ENCODE results near the gene PRKCA.
"Not testable (repeated sequence)": the region's sequence is repeated elsewhere in the genome, so short reads cannot be mapped to it uniquely, and the experiment has no call there.

The PRKCA gene

DNA sequence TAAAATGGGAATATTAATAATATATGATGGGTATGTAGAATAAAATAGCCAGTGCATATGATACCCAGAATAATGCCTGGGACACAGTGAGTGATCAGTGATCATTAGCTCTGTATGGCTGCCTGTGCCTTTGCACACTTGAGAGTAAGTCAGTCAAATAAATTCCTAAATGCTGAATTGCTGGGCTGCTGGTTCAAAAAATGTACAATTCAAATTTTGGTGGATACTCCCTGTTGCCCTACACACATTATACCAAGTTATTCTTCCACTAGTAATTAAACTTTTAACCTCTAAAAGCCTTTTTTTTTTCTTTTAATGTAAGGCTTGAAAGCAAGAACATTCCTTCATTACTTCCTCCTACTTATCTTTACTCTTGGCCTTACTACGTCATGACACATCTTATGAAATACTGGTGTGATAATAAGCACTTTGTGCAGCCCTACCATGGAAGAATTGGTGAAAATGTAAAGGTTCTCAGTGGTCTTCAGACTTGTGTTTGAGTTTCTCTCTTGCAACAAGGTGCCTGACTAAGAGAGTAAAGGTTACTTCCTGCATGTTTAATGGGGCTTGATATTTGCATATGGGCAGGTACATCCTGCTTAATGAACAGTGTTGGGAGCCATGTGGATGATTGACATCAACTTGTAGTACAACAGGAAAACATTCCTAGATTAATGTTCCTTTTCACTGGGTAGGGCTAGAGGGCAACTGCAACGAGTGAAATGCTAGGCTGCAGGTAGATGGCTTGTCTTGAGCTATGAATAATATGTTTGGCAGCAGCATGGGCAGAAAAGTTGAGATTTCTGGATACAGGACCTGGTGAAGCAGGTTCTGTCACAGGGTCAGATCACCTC lies 84.3 kb downstream of the PRKCA start:
- DNase-seq (ENCODE audit: low spot score): no peak

DNA sequence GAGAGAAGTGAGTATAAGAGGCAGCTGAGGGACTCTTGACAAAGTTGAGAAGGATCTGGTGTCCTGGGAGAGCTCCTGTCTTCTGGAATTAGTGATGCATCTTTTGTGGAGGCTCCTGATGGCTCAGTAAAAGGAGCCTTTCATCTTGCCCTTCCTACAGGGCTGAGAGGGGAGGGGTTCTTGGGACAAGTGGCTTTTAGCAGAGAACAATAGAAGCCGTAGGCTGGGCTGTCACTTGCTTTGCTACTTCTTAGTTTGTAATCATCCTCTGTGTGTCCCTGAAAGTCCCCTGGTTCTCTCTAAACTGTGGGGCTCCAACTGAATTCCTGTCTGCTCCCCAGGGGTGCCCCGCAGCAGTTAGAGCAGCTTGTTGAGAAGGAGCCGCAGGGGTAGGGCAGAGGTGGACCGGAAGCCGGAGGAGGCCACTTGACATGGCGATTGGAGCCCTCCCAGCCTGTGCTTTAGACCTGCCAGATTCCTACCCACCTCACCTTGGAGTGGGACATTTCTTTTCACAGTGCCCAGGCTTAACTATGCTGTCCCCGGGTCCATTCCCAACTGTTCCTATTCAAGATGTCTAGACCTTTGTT lies 85.1 kb downstream of the PRKCA start:
- DNase-seq (ENCODE audit: low spot score): no peak

DNA sequence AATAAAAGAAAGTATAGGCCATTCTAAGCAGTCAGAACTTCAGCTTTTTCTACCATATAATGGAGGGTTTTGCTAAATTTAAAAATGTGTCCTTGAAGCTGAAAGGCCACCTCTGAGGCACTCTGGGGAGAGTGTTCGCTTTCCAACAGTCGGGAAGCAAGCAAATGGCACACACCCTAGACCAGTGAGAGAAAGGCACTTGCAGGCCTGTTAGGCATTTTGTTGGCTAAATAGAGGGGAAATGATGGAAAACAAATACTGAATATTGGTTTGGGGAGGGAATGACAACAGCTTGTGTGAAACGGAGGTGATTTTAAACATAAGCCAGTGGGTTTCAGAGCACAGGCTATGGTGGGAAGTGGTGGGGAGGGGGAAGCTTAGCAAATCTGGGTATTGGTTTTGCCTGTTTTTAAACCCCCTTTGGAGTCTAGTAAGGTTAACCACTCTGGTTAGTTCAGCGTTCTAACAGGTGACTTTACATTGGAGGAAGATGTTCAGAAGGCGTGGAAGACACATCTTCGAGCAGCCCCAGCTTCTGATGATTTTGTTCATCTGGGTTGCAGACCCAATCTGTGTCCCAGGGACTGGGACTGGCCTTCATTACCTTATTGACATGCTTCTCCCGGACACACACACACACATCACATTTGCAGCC lies 90.5 kb downstream of the PRKCA start:
- no peak for DNase-seq (ENCODE audit: low spot score)

DNA sequence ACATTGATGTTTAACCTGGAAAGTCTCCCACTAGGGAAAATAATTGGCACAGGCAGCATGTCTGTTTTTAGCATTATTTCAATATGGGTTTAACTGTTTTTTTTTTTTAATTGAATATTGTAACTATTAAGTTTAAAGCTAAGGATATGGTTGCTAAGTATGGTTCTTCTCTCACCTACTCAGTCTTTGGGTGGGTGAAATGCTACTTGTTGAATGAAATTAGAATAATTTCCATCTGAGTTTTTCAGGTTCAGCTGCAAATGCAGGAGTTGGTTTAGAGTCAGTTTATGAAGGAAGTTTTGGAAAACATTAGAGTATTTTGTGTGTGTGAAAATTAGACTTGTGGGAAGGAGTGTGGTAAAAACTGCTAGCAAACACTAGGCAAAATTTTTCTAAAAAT lies 93.5 kb downstream of the PRKCA start:
- no peak for DNase-seq (ENCODE audit: low spot score)

DNA sequence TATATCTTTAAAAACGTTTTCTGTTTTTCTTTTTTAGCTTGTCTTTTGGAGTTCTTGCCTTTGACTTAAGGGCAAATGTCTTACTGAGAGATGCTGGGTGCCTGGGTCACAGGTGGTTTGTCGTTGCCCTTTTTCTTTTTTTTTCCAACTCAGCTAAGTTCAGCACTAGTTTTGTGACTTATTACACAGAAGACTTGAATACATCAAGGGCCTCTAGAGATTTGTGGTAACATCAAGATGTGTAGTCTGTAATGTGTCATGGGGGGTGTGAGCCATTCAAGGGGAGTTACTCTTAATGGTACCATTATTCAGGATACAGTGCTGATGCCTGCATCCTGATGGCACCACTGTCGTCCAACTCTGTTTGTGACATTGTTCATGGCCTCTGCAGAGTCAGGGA lies 95.1 kb downstream of the PRKCA start:
- DNase-seq (ENCODE audit: low spot score): no peak

DNA sequence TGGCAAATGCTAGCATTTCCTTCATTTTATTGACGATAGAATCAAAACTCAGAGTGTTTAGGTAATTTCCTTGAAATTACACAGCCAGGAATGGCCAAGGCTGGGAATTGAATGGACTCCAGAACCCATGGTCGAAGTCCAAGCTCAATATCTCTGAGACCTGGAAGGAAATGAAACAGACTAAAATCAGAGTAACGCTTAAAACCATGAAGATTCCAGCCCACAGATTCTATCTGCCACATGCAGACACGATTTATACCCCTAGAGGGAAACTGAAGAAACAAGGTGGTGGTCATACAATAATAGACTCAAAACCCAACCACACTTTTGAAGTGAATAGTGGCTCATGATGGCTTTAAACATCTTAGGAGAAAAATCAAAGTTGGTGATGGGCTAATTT lies 95.6 kb downstream of the PRKCA start:
- DNase-seq (ENCODE audit: low spot score): no peak

DNA sequence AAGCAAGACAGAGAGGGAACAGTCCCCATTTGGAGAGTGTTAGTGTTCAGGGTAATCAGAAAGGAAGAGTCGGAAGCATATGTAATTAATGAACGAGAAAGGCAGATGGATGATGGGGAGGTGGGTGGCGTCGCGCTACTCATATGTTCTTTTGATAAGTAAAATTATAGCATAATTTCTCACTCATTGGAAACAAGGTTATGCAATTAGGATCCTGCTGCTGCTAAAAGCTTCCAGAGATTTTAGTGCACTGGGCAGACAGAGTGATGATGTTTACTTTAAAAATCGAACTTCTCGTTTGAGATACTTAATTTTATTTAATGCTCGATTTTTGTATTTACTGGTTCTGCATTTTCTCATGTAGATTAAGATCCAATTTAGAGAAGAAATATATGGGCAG lies 96.2 kb downstream of the PRKCA start:
- DNase-seq (ENCODE audit: low spot score): no peak

DNA sequence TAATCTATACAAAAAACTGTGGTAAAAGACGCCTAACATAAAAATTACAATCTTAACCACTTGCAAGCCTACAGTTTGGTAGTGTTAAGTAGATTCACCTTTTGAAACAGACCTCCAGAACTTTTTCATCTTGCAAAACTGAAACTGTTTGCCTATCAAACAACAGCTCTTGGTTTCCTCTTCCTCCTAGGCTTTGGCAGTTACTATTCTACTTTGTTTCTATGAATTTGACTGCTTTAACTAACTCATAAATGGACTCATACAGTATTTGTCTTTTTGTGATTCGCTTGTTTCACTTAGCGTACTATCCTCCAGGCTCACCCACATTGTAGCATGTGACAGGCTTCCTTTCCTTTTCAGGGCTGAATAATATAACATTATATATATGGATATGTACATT lies 97.0 kb downstream of the PRKCA start:
- DNase-seq (ENCODE audit: low spot score): no peak

DNA sequence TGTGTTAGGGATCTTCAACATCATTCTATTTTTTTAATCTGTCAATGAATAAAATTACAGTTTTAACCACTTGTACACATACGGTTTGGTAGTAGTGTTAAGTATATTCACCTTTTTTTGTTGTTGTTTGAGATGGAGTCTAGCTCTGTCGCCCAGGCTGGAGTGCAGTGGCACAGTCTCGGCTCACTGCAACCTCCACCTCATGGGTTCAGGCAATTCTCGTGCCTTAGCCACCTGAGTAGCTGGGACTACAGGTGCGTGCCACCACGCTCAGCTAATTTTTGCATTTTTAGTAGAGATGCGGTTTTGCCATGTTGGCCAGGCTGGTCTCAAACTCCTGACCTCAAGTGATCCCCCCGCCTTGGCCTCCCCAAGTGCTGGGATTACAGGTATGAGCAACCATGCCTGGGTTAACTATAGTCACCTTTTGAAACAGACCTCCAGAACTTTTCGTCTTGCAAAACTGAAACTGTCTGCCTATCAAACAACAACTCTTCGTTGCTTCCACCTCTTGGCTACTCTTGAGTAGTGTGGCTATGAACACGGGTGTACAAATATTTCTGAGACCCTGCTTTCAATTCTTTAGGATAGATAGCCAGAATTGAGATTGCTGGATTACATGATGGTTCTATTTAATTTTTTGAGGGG lies 97.8 kb downstream of the PRKCA start:
- DNase-seq (ENCODE audit: low spot score): not testable (repeated sequence)

DNA sequence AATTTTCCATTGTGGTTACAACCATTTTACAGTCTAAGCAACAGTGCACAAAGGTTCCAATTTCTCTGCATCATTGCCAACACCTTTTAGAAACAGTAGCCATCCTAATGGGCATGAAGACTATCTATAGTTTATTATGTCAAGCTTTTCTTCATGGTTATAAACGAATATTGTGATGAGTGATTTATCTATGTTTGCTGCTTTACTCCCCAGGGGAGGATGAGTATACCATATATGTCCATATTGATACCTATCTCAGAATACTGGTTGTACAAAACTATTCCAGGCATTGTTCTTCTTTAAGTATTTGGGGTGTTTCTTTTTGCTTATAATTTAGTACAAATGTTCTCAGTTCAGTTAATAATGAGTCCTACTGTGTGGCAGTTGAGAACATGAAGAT lies 98.3 kb downstream of the PRKCA start:
- DNase-seq (ENCODE audit: low spot score): no peak

DNA sequence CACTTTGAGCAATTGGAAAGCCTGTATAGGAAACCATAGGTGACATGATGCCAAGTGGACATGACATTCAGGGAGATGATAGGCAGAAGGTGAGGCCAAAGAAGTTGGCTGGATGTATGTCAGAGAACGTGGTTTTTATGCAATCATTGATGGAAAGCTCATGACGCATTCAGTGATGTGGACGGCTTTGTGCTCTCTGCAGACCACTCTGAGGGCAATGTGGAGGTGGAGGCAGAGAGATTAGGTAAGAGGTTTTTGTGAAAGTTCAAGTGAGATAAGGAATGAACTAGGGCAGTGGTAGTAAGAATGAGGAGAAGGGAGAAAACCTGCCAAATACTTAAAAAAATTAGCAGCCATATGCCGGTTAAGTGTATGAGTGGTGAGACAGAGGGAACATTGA lies 99.0 kb downstream of the PRKCA start:
- no peak for DNase-seq (ENCODE audit: low spot score)

DNA sequence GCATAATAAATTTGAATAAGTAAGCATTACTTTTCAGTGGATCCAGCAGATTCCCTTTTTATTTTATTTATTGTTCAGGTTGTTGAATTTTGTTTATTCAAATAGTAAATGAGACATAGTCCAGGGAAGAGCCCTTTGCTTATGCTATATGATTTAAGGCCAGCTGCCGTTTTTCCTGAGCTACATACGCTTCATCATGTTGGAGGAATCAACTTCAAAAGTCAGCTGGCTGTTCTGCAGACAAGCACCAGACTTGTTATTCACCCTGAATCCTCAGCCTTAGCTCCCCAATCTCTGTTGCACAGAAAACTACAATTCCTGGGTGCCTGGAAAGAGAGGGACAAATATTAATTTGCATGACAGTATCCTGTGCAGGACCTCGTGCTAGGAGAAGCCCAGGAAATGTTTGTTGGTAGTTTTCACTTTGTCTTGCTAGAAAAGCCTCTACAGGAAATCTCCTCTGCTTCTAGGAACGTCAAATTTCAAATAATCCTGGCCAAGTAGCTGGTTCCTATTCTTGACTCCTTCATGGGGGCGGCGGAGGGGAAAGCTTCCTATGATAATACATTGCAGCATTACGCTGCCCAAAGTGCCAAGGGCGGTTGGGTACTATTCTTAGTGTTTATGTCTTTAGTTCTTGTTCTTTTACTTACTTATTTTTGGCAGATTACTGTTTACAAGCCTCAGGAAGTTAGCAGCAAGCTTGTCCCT lies 101.6 kb downstream of the PRKCA start:
- DNase-seq (ENCODE audit: low spot score): no peak

DNA sequence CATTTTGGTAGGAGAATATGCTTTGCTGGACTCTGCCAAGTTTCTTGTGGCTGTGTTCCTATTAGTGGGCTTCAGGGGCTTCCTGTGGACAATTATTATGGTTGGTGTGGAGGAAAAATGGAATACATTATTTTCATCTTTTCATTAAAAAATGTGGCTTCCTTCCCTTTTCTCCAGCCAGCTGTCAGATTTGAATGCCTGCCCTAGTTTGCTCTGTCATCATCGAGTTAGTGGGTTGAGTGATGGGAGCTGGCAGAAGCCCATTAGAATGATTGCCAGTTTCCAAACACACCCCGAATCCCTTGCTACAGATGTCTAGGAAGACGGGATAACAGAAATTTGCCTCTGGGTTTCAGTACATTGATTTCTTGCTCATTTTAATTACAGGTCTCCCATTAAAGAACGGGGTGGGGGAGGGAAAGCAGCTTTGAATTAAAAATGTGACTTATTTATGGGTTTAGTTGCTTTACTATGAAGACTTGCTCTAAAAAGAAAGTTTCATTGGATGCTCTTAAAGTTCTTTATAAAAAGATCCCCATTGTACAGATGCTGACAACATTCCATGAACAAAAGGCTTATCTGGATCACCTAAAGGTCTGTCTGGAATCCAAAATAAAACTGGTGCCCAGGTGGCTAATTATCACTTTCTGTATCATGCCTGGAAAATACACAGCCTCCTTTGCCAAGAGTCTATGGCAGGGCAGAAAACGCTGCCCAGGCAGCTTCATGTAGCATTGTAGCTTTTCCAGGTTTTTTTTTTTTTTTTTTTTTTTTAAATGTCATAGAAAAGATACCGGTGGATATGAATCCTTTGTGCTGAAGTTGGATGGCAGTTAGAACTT lies 103.6 kb downstream of the PRKCA start:
- no peak for DNase-seq (ENCODE audit: low spot score)

DNA sequence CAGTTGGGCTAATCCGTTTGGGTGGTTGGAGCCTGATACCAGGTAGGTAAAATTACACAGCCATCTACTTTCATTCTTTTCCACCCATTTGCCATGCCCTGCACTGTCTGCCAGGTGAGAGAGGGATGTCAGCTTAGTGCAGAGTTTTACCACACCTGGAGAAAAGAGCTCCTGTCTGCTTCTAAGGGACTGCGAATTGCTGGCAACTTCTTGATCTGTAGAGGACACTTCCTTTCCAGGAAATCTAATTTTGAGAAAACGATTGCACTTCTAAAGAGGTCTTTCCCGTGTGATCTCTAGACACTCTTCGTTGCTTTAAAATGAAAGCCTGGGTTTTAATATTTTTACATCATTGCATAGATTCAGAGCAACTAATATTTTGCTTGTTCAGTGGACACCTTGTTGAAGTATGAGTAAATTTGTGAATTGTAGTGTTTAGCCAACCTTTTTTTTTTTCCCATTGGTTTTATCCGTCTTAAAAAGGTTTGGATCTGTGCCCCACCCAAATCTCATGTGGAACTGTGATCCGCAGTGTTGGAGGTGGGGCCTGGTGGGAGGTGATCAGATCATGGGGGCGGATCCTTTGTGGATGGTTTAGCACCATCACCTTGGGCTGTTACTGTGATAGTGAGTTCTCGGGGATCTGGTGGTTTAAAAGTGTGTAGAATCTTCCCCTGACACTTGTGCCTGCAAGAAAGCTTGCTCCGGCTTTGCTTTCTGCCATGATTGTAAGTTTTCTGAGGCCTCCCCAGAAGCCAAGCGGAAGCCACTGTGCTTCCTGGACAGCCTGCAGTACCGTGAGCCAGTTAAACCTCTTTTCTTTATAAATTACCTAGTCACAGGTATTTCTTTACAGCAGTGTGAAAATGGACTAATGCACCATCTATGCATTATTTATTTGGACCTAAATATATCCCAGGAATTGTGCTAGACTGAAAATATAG lies 104.6 kb downstream of the PRKCA start:
- no peak for DNase-seq (ENCODE audit: low spot score)

DNA sequence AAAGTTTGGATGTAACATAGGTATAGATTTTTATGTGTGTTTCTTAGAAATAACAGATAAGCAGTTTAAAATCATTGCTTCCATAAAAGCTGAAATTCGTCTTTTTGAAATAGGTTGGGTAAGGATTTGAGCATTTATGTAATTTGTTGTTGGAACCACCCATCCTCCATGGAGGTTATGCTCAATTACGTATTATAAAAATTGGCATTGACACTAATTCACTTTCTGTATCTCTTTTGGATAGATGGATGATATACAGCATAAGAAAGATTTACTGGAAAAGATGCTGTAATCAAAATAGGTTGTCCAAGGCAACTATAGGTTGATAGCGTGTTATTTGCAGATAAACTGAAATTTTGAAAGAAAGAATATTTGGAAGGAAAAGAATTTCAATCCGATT lies 105.5 kb downstream of the PRKCA start:
- no peak for DNase-seq (ENCODE audit: low spot score)

DNA sequence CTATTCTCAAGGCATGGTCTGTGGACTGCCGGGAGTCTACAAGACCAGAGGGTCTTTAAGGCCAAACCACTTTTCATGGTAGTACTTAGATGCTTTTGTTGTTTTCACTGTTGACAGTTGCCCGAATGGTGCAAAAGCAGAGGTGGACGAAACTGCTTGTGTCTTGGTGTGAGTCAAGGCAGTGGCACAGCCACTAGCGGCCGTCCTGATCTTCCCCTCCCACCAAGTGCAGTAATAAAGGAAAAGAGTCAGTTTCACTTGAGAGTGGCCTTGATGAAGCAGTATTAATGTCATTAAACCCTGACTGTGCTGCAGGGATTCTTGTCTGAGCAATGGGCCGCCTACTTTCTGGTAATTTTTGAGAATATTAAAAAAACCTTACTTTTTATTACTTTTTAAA lies 109.1 kb downstream of the PRKCA start:
- DNase-seq (ENCODE audit: low spot score): no peak

DNA sequence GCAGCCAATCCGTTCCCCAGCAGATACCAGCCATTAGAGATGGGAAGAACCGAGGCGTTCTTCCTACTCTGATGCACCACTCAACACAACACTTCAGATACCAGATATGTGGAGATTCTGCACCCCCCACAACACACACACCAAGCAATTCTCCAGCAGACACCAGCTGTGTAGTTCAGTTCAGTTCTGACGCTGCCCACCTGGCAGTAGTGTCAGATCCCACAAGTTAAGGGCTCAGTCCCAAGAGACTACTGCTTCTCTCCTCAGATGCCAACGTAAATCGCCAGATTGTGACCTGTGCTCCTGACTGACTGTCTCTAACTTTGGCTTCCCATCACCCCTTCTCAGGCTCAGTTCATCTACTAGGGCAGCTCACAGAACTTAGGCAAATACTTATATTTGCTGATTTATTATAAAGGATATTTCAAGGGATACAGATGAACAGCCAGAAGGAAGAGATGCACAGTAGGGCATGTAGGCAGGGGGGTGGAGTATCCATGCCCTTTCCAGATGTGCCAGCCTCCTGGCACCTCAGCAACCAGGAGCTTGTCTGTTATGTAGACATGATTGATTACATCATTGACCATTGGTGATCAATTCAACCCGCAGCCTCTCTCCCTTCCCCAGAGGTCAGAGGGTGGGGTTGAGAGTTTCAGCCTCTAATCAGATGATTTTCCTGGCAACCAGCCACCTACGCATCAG lies 110.6 kb downstream of the PRKCA start:
- DNase-seq (ENCODE audit: low spot score): peak; percentile 45

DNA sequence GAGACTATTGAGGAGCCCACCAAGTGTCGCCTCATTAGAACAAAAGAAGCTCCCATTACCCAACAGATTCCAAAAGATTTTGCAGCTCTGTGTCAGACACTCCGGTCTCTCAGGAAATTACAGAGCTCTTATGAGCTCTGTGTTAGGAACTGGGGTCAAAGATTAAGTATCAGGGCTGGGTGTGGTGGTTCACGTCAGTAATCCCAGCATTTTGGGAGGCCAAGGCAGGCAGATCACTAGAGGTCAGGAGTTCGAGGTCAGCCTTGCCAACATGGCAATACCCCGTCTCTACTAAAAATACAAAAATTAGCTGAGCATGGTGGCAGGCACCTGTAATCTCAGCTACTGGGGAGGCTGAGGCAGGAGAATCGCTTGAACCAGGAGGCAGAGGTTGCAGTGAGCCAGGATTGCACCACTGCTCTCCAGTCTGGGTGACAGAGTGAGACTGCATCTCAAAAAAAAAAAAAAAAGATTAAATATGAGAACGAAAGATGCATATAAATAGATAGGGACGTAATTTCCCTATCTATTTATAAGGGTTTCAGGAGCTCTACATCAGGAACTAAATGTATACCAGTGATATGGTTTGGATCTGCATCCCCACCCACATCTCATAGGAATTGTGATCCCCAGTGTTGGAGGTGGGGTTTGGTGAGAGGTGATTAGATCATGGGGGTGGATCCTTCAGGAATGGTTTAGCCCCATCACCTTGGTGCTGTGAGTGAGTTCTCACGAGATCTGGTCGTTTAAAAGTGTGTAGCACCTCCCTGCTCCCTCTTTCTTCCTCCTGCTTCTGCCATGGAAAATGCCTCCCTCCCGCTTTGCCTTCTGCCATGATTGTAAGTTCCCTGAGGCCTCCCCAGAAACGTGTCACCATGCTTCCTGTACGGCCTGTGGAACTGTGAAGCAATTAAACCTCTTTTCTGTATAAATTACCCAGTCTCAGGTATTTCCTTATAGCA lies 111.4 kb downstream of the PRKCA start:
- DNase-seq (ENCODE audit: low spot score): no peak

Data from NAMALWA (cell line).